ENCODE data around the gene KIF4B. TPM values are rescaled to one million over a fixed set of nuclear protein-coding genes. Genes with fewer than 3 reads are reported as not detected.

The KIF4B gene
- total RNA-seq, 1 experiment from 2014 or later = 0.07 TPM

- no CpG with 5 or more reads among the region's 2 CpGs for WGBS (ENCODE audit: extremely low coverage, insufficient read length, low lambda C conversion rate)
- no peak overlapping the region for H3K4me2 ChIP-seq (ENCODE audit: insufficient read depth, insufficient read length, low read length)
- no peak overlapping the region for H3K27ac Mint-ChIP-seq
- no peak overlapping the region for H3K4me3 Mint-ChIP-seq
- H2BK5ac ChIP-seq (ENCODE audit: insufficient read length, low read length) = no peak overlapping the region
- H3K18ac ChIP-seq (ENCODE audit: insufficient read length, low read depth, low read length) = no peak overlapping the region
- no peak overlapping the region for H3T11ph ChIP-seq (ENCODE audit: low read length)
- no peaks in the 10 kb centered on the region for H3K27me3 Mint-ChIP-seq (ENCODE audit: low read depth)
- no peak for TF ChIP-seq CTCF (conservative IDR thresholded peaks at IDR 0.05)
- no peaks in the 10 kb centered on the region for H3K79me2 ChIP-seq (ENCODE audit: insufficient read depth, low read length)
- H2BK120ac ChIP-seq (ENCODE audit: low read depth, low read length, poor library complexity, severe bottlenecking) = no peak overlapping the region
- no peak overlapping the region for H2BK12ac ChIP-seq (ENCODE audit: insufficient read length, low read depth, low read length)
- H3K36me3 Mint-ChIP-seq (ENCODE audit: insufficient read depth in 1 of 3, low read depth in 3 of 3) = no peaks in the 10 kb centered on the region; a peak in 1 of 7 replicates
- no peak overlapping the region for H3K4ac ChIP-seq (ENCODE audit: low read depth, low read length)
- H3K56ac ChIP-seq (ENCODE audit: insufficient read length, low read depth, low read length) = no peak overlapping the region
- H3K14ac ChIP-seq (ENCODE audit: insufficient read depth, low read length) = no peak overlapping the region
- H3K9me3 ChIP-seq (ENCODE audit: control insufficient read depth, low read depth, low read length) = no peaks in the 10 kb centered on the region
- H4K91ac ChIP-seq (ENCODE audit: insufficient read length, low read depth, low read length) = no peak overlapping the region
- no peak overlapping the region for H4K5ac ChIP-seq (ENCODE audit: insufficient read length, low read depth, low read length)
- H3K23me2 ChIP-seq (ENCODE audit: insufficient read length, low read depth, low read length, poor library complexity, severe bottlenecking) = no peaks in the 10 kb centered on the region
- H3K79me1 ChIP-seq (ENCODE audit: insufficient read depth, low read depth, low read length, poor library complexity, severe bottlenecking) = no peaks in the 10 kb centered on the region
- no peak overlapping the region for H2AFZ ChIP-seq (ENCODE audit: low read length)
- no peaks in the 10 kb centered on the region for H3K4me1 Mint-ChIP-seq
- no peak for DNase-seq
- peaks cover 0 to 5% of the 10 kb centered on the region in 2 experiments; a peak in 1 of 5 replicates for H3K9me3 Mint-ChIP-seq
- no peak overlapping the region for H4K8ac ChIP-seq (replicated peaks; ENCODE audit: insufficient read length, low read depth, low read length)
- no peak overlapping the region for H2BK15ac ChIP-seq (ENCODE audit: low read depth, low read length)
- no peaks in the 10 kb centered on the region for H4K20me1 ChIP-seq (ENCODE audit: control insufficient read depth, insufficient read depth, insufficient read length)
- H2AK5ac ChIP-seq (ENCODE audit: insufficient read length, low read length) = no peak overlapping the region
- H2BK20ac ChIP-seq (ENCODE audit: low read depth, low read length, poor library complexity, severe bottlenecking) = no peak overlapping the region
- H3K9ac ChIP-seq (ENCODE audit: extremely low read depth, insufficient read length, low read length) = no peak overlapping the region
- H3K4me1 ChIP-seq (ENCODE audit: insufficient read depth, low read length) = no peaks in the 10 kb centered on the region
- no peak overlapping the region for H3K27ac ChIP-seq (ENCODE audit: insufficient read length, low read depth, low read length)
- H3K27me3 ChIP-seq (ENCODE audit: insufficient read depth, low read length) = no peaks in the 10 kb centered on the region
- H3K23ac ChIP-seq (ENCODE audit: insufficient read length, low read depth, low read length) = no peak overlapping the region
These were observed 20.1 kb upstream of the KIF4B start for GRCh38 chr5:154993461-154993860.

Measured in H9 (cell line).